GM12874 (cell line): Measurements from ENCODE around the gene RHBDL3.

Experiments used
- TF ChIP-seq, protein P1 (sequence below): IDR thresholded peaks from 2 replicates; pipeline ENCODE4 v1.5.1; 2011; ENCODE audit warnings: low read depth, mild to moderate bottlenecking, control low read depth, low read length, moderate library complexity; ENCODE audit not compliant: insufficient read depth

RHBDL3 gene

DNA sequence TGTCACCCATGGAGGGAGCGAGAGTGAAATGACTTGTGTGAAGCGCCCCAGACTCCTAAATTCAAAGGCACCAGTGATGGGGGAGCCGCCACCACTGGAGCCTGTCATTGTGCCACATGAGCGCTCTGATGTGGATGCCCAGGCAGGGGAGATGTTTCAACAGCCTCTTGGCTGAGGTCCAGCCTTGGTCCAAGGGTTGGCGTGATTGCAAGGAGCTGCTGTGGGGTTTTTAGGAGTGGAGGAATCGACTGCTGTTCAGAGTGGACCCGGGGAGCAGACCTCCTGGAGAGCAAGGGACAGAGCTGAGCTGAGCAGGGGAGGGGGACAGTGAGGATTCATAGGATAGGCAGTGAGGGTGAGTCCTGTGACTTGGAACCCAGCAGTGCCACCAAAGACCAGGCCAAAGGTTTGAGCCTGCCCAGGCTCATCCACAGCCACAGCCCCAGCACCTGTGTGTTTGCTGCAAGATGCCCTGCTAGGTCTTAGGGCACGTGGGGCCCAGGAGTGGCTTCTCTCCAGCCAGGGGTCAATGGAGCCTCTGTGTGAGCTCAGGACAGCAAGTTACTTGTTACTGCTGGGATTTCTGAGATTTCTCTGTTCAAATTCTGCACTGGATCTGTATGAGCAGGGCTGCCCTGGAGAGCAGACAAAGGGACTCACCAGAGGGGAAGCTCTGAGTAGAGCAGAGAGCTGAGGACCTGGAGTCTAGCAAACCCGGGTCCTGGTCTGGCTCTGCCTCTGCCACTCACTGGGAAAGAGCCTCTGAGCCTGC, 20.3 kb downstream of the RHBDL3 start:
- TF ChIP-seq, protein P1, sequence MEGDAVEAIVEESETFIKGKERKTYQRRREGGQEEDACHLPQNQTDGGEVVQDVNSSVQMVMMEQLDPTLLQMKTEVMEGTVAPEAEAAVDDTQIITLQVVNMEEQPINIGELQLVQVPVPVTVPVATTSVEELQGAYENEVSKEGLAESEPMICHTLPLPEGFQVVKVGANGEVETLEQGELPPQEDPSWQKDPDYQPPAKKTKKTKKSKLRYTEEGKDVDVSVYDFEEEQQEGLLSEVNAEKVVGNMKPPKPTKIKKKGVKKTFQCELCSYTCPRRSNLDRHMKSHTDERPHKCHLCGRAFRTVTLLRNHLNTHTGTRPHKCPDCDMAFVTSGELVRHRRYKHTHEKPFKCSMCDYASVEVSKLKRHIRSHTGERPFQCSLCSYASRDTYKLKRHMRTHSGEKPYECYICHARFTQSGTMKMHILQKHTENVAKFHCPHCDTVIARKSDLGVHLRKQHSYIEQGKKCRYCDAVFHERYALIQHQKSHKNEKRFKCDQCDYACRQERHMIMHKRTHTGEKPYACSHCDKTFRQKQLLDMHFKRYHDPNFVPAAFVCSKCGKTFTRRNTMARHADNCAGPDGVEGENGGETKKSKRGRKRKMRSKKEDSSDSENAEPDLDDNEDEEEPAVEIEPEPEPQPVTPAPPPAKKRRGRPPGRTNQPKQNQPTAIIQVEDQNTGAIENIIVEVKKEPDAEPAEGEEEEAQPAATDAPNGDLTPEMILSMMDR, result no peak

DNA sequence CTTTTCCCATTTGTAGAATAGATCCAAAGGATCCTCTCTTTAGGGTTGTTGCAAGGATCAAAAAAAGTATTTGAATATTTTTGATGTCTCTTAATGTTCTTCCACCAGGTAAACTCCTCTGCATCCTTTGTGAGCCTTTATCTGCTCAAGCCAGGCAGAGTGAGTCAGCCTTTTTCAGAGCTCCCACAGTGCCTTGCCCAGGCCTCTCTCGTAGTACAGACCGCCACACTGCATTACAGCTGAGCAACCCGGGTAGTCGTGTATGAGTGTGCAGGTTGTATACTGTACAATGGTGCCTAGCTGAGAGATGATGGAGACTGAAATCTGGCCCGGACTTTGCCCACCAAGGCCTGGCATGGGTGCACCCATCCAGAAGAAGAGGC, 20.9 kb downstream of the RHBDL3 start:
- TF ChIP-seq, protein P1, result no peak

DNA sequence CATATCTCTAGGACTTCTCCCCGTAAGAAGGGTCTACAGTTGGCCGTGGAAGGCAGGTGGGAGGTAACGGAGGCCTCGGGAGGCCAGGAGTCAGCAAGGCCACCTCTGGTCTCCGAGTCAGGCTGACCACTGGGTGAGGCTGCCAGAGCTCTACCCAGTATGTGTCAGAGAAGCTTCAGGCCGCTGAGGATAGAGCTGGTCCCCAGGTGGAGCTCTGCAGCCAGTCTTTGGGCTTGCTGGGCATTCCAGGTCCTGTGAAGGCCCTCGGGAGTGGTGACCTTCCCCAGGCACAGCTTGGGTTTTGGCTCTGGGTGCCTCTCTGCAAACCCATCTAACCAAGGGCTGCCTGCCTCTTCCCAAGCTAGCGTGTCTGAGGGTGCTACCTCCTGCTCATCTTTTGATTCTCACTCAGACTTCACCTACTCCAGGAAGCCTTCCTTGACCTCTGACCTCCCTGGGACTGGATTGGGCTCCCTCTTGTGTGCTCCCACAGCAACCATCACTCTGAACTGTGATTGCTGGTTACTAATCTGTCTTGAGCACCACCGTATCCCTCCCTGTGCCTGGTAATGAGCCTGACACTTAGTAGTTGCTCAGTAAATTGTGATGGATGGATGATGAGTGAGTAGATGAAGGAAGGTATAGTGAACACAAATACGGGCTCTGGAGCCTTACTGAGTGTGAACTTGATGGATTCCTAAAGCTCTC, 22.3 kb downstream of the RHBDL3 start:
- TF ChIP-seq, protein P1, result no peak

DNA sequence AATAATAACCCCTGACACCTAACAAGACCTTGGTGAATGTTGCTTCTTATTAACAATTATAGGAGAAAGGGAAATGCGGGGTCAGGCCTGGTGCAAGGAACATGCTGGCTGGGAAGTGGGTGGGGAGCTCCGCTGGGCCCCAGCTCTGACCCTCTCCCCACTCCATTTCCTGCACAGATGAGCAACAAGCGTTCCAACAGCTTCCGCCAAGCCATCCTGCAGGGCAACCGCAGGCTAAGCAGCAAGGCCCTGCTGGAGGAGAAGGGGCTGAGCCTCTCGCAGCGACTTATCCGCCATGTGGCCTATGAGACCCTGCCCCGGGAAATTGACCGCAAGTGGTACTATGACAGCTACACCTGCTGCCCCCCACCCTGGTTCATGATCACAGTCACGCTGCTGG, 23.0 kb downstream of the RHBDL3 start:
- TF ChIP-seq, protein P1, result no peak

DNA sequence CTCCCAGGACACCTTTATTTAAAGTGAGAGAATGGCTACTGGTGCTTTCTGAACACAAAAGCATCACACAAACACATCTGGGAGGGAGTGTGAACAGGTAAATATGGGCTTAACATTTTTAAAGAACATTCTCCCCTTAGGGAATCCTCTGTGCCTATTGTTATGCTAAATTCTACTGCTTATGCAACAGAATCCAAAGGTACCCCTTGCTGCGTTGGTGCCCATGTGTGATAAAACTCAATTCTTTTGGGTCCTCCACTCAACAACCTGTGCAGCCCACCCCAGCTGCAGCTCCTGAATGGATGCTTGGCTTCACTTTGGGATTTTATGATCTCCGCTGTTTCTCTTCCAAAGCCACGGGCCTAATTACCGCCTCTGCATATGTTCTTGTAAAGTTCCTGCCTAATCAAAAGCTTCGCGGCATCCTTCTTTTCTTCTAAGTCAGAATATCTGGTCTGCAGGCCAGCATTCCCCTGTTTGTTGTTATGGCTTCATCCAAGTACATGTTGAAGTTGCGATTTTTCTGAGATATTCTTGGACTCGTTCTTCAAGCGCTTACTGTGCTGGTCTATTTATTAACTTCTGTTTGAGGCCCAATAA, 23.9 kb downstream of the RHBDL3 start:
- TF ChIP-seq, protein P1, result no peak

DNA sequence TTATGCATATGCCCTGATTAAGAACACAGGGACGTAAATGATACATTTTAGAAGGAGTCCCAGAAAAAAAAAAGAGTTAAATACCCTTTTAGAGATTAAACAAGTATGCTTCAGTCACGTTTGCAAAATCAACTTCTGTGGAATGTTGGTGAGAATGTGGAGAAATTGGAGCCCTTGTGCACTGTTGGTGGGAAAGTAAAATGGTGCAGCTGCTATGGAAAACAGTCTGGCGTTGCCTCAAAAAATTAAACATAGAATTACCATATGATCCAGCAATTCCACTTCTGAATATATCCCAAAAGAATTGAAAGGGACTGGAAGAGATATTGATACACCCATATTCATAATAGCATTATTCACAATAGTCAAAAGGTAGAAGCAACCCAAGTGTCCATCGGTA, 26.5 kb downstream of the RHBDL3 start:
- TF ChIP-seq, protein P1, result no peak

DNA sequence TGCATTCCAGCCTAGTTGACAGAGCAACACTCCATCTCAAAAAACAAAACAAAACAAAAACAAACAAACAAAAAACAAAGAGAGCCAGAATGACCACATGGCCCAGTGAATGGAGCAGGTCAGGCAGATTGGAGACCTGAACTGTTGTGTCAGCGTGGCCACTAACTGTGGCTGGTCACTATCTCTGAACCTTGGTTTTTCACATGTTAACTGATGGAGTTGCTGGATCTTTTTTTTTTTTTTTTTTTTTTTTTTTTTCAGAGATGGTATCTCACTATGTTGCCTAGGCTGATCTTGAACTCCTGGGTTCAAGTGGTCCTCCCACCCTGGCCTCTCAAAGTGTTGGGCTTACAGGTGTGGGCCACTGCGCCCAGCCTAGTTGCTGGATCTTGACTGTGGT, 31.8 kb downstream of the RHBDL3 start:
- TF ChIP-seq, protein P1, result no peak
